Heart right ventricle (tissue), 16 donors: ENCODE results near the gene CDIPT. TPM values are rescaled to one million over a fixed set of nuclear protein-coding genes. Genes with fewer than 3 reads are reported as not detected.

ENCODE experiments used
- ATAC-seq, 8 donors: fragments of 200-7000 bp; cut with Tn5 transposase; one replicate each; pipeline ENCODE4 v1.9.1; 2020; ENCODE audit warnings: mild to moderate bottlenecking in 8 of 8, moderate library complexity in 8 of 8, moderate number of reproducible peaks in 1 of 8
- DNase-seq, 2 donors: peaks; one replicate each; pipeline ENCODE4 v3.0.0-alpha.2; 2020
- H3K27ac ChIP-seq, 10 donors: fragments of 200-600 bp; sonication (generic) in 2 of 10; one replicate each; pipeline versions ENCODE4 v1.5.0 to v1.8.0; 2020 to 2022; ENCODE audit warnings: mild to moderate bottlenecking in 3 of 10
- H3K27me3 ChIP-seq, 7 donors: fragments of 200-600 bp; one replicate each; pipeline ENCODE4 v1.8.0; 2021 to 2022; ENCODE audit warnings: mild to moderate bottlenecking in 2 of 7
- H3K36me3 ChIP-seq, 9 donors: fragments of 200-600 bp; sonication (generic) in 1 of 9; one replicate each; pipeline versions ENCODE4 v1.5.0 to v1.8.0; 2020 to 2022; ENCODE audit warnings: mild to moderate bottlenecking in 2 of 9
- H3K4me1 ChIP-seq, 9 donors: fragments of 200-600 bp; sonication (generic) in 1 of 9; one replicate each; pipeline versions ENCODE4 v1.5.0 to v1.8.0; 2020 to 2022; ENCODE audit warnings: mild to moderate bottlenecking in 4 of 9
- H3K4me3 ChIP-seq, 10 donors: fragments of 200-600 bp; sonication (generic) in 2 of 10; one replicate each; pipeline versions ENCODE4 v1.5.0 to v1.8.0; 2020 to 2022; ENCODE audit warnings: mild to moderate bottlenecking in 7 of 10, moderate library complexity in 2 of 10
- H3K9me3 ChIP-seq, 11 donors: fragments of 200-600 bp in 10 of 11; sonication (generic) in 2 of 11; one replicate each; pipeline versions ENCODE4 v1.5.0 to v1.8.0; 2013 to 2022; ENCODE audit warnings: mild to moderate bottlenecking in 2 of 11, control low read depth in 1 of 11, moderate library complexity in 1 of 11
- WGBS, 2 donors: extraction: QIAGEN DNeasy Blood & Tissue Kit; methylation state at CpG; one replicate each; pipeline ENCODE4 v1.1.7; 2013; ENCODE audit warnings: inconsistent platforms in 1 of 2; 5-methylcytosine and 5-hydroxymethylcytosine counted together
- intact Hi-C, 10 donors: fragments of 100-400 bp; cut with DNase I; formaldehyde crosslinking; loops; one replicate each; pipeline versions ENCODE4 v1.11.1 to v1.14.2; 2022
- polyA plus RNA-seq, 2 donors: library from polyadenylated mRNA; stranded (reverse); fragments of 200-250 nt; gene quantifications; one replicate each; pipeline ENCODE4 v1.2.3, GENCODE V29; 2013
- total RNA-seq, 10 donors: library from RNA; stranded (reverse); fragmentation: NEBNext Ultra II Directional in 3 of 10; extraction: Animal tissue kit (Norgen Biotek cat#: 25700) in 3 of 10; gene quantifications; one replicate each; pipeline versions ENCODE4 v1.2.1 to v1.2.4, GENCODE V29; 2021 to 2023
- TF ChIP-seq, protein P1 (sequence below), 9 donors: fragments of 200-600 bp; sonication (generic) in 2 of 9; IDR thresholded peaks; one replicate each; pipeline versions ENCODE4 v1.5.0 to v1.8.0; 2021 to 2022; ENCODE audit warnings: antibody characterized with exemption in 9 of 9, mild to moderate bottlenecking in 5 of 9, moderate library complexity in 1 of 9
- donor health status: Arrhythmogenic right ventricular cardiomyopathy.
- donor health status: ischemic (EF 13 %, LVEDD 7.1; RV severe dilation, severe dysfunction).
- donor health status: healthy with polysubstance abuse.
- donor health status: DM: no; HTN: yes; CAD: no.
- donor health status: DM: no; HTN: no; CAD: no.
- donor health status: ischemic (EF 25% LVEDD 6.9; RV normal size, moderate dysfunction).
- donor health status: ischemic (EF 25% LVEDD 5.7; RV mildly dilated, moderate dysfunction).
- donor health status: healthy.
- donor health status: DM: yes; HTN: yes; CAD: no.
- donor health status: Ischemic cardiomyopathy.
- donor health status: ischemic (EF 35%, LVEDD 5.7; RV mildly dilated, moderate dysfunction).
- donor health status: nonischemic (EF 11% LVEDD 7.7; RV severe dilation, severe dysfunction).
- donor health status: DM: yes; HTN: yes; CAD: no.
- donor health status: PGD.
- donor health status: ischemic (EF 29% LVEDD 5.4; RV normal size, mild dysfunction).
- donor health status: nonischemic (EF 23%, LVEDD 6.1; RV moderate dilation, normal function).

The CDIPT gene
- total and polyA plus RNA-seq, 12 donors = 55.1 to 99.6 (median 72.7) TPM

DNA sequence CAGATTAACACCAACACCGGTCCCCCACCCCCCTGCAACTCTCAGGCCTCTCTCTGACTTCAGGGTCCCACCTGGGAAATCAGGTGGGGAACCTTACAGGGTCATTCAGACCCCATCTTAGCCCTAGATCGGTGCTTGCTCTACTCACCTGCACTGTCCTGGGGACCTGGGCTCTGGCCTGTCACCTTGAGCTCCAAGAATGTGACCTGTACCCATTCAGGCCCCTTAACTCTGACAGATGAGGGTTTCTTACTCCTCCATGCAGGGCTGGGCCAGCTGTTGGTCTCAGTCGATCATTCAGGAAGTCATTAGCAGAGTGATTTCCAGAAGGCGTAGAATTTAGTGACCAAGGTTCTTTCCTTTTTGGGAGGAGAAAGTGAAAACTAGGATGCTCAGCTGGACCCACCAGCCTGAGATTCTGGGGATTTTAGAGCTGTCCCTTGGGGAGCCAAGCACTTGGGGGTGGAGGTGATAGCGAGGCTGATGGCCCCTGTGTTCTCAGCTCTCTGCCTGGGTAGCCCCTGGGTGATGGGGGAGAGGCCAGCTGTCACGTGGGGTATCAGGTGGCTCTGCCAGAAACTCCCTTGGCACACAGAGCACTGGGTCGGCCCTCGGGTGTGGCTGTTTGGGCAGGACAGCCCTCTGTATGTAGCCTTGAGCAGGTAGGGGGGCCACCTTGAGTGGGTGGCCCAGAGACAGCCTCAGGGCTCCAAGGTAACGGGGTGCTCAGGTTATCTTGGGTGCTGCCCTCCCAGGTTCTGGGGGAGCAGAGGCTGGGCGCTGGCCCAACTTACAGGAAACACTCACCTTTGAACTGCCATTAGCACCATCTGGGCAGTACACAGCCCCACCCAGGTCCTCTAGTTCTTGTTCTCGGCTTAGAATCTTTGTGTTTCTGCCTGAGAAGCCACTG, 42.0 kb downstream of the CDIPT start:
- Histone ChIP-seq H3K9me3 (no peaks in the 10 kb centered on the region), H3K36me3 (peaks cover 0 to 35% (median 0%) of the 10 kb centered on the region in 9 donors), H3K27ac (peak overlapping the region; percentile 66 to 94 (median 87)), H3K27me3 (no peaks in the 10 kb centered on the region), H3K4me3 (peak overlapping the region; percentile 44 to 82 (median 72)), H3K4me1 (peaks cover 25 to 86% (median 79%) of the 10 kb centered on the region in 9 donors)
- DNase-seq (peak in 1 of 2 donors; percentile 23), ATAC-seq (peak in 2 of 8 donors; percentile 3 to 5)
- TF ChIP-seq, protein P1, sequence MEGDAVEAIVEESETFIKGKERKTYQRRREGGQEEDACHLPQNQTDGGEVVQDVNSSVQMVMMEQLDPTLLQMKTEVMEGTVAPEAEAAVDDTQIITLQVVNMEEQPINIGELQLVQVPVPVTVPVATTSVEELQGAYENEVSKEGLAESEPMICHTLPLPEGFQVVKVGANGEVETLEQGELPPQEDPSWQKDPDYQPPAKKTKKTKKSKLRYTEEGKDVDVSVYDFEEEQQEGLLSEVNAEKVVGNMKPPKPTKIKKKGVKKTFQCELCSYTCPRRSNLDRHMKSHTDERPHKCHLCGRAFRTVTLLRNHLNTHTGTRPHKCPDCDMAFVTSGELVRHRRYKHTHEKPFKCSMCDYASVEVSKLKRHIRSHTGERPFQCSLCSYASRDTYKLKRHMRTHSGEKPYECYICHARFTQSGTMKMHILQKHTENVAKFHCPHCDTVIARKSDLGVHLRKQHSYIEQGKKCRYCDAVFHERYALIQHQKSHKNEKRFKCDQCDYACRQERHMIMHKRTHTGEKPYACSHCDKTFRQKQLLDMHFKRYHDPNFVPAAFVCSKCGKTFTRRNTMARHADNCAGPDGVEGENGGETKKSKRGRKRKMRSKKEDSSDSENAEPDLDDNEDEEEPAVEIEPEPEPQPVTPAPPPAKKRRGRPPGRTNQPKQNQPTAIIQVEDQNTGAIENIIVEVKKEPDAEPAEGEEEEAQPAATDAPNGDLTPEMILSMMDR (IDR thresholded peaks at IDR 0.05) = no peak
- intact Hi-C loops = loop anchor here in 1 of 10 donors (5.0 kb wide), 1 partner anchor 41 kb away; the partner anchor contains the start of gene CDIPT
- WGBS, 2 donors = 32 to 41% methylated on average over 11 of the region's 11 CpGs

DNA sequence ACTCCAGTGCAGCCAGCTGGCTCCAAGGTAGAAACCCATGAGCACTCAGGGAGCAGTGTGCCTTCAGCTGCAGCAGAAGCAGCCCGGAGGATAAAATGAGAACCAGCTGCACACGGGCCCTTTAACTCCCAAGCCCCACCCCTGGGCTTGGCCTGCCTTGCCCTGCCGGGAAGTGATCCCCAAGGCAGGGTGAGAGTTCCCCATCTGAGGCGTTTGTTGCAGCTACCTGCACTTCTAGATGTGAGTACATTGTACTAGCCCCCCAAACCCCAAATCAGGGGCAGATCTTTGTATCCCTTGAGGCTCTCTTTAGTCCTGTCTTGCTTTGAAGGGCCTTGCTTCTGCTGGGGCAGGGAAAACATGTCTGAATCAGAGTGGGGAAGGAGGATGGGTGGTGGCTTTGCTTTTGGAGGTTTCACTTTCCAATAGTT, 42.7 kb downstream of the CDIPT start, which contains the start of gene MVP:
MVP (plus strand) TSS at position 192 of the 431 bp plus-strand sequence. CDS start 10,088 bp downstream, outside the sequence.
- TF ChIP-seq, protein P1 (IDR thresholded peaks at IDR 0.05) = no peak
- no peaks in the 10 kb centered on the region for H3K27me3 ChIP-seq
- H3K9me3 ChIP-seq = no peaks in the 10 kb centered on the region
- peak; percentile 9 to 47 (median 37) for ATAC-seq
- intact Hi-C loops = loop anchor here in 1 of 10 donors (5.0 kb wide), 1 partner anchor 42 kb away; the partner anchor contains the start of gene CDIPT
- H3K36me3 ChIP-seq = peaks cover 0 to 35% (median 0%) of the 10 kb centered on the region in 9 donors
- WGBS, 2 donors = 0% methylated on average over 4 of the region's 4 CpGs
- peak within 1 kb of the TSS; percentile 66 to 94 (median 87) for H3K27ac ChIP-seq
- DNase-seq = peak; percentile 62 to 63
- H3K4me1 ChIP-seq = peaks cover 19 to 83% (median 74%) of the 10 kb centered on the region in 9 donors
- peak within 1 kb of the TSS; percentile 44 to 82 (median 72) for H3K4me3 ChIP-seq

DNA sequence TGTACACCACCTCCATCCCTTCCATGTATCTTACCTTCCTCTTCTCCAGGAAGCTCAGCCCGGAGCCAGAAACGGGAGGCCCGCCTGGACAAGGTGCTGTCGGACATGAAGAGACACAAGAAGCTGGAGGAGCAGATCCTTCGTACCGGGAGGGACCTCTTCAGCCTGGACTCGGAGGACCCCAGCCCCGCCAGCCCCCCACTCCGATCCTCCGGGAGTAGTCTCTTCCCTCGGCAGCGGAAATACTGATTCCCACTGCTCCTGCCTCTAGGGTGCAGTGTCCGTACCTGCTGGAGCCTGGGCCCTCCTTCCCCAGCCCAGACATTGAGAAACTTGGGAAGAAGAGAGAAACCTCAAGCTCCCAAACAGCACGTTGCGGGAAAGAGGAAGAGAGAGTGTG, 43.5 kb downstream of the CDIPT start:
- Histone ChIP-seq H3K36me3 (peaks cover 0 to 35% (median 0%) of the 10 kb centered on the region in 9 donors), H3K27ac (peak overlapping the region in 5 of 10 donors; percentile 75 to 94 (median 88)), H3K4me3 (peak overlapping the region in 3 of 10 donors; percentile 67 to 81 (median 76)), H3K27me3 (no peaks in the 10 kb centered on the region), H3K9me3 (no peaks in the 10 kb centered on the region), H3K4me1 (peaks cover 18 to 83% (median 74%) of the 10 kb centered on the region in 9 donors)
- intact Hi-C loops = loop anchor here in 6 of 10 donors (5.0 to 10.0 kb wide), 5 partner anchors 43 to 835 kb away; partner anchors contain the start of genes CDIPT (in 4 of the 6), FBRS (in 1 of the 6), HIRIP3 (in 1 of the 6) and INO80E (in 1 of the 6)
- no peak for DNase-seq
- ATAC-seq = no peak
- 83 to 85% methylated on average over 15 of the region's 15 CpGs for WGBS, 2 donors
- TF ChIP-seq, protein P1 (IDR thresholded peaks at IDR 0.05) = no peak

DNA sequence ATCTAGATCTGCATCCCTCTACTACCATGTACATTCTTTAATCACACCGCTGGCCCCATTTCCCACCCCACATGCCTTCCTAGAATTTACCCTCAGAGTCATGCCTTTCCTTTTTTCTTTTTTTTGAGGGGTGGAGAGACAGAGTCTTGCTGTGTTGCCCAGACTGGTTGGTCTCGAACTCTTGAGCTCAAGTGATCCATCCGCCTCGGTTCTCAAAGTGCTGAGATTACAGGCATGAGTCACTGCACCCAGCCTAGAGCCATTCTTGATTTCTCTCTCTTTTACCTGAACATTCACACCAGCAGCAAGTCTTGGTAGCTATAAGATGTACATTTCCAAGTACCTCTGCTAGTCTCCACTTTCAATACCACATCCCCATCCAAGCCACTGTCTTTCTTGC, 44.9 kb downstream of the CDIPT start:
- WGBS, 2 donors = 91% methylated on average over 4 of the region's 4 CpGs
- DNase-seq (no peak), ATAC-seq (no peak)
- TF ChIP-seq, protein P1 (IDR thresholded peaks at IDR 0.05) = no peak
- Histone ChIP-seq H3K36me3 (peaks cover 0 to 30% (median 0%) of the 10 kb centered on the region in 9 donors), H3K4me3 (no peak overlapping the region), H3K27me3 (no peaks in the 10 kb centered on the region), H3K9me3 (no peaks in the 10 kb centered on the region), H3K27ac (peak overlapping the region in 2 of 10 donors; percentile 2 to 96), H3K4me1 (peaks cover 18 to 80% (median 67%) of the 10 kb centered on the region in 9 donors)
- intact Hi-C loops = loop anchor here in 6 of 10 donors (5.0 to 10.0 kb wide), 5 partner anchors 44 to 837 kb away; partner anchors contain the start of genes CDIPT (in 4 of the 6), FBRS (in 1 of the 6), HIRIP3 (in 1 of the 6) and INO80E (in 1 of the 6)
